GM12892 (cell line): ENCODE results near the gene DLG2.

Experiments
- POLR2AphosphoS5 ChIP-seq: IDR thresholded peaks from 2 replicates; pipeline ENCODE4 v1.6.1; 2011; ENCODE audit warnings: low read depth, low read length, control low read depth
- TAF1 ChIP-seq: IDR thresholded peaks from 2 replicates; pipeline ENCODE4 v1.6.1; 2011; ENCODE audit warnings: low read depth, mild to moderate bottlenecking, control low read depth, low read length, borderline replicate concordance

- no peak for TF ChIP-seq TAF1
- no peak for TF ChIP-seq POLR2AphosphoS5
Observed at GRCh38 chr11:85269109-85269508, 358.0 kb downstream of the DLG2 start.
